ENCODE results near the gene LCAT.

DNA sequence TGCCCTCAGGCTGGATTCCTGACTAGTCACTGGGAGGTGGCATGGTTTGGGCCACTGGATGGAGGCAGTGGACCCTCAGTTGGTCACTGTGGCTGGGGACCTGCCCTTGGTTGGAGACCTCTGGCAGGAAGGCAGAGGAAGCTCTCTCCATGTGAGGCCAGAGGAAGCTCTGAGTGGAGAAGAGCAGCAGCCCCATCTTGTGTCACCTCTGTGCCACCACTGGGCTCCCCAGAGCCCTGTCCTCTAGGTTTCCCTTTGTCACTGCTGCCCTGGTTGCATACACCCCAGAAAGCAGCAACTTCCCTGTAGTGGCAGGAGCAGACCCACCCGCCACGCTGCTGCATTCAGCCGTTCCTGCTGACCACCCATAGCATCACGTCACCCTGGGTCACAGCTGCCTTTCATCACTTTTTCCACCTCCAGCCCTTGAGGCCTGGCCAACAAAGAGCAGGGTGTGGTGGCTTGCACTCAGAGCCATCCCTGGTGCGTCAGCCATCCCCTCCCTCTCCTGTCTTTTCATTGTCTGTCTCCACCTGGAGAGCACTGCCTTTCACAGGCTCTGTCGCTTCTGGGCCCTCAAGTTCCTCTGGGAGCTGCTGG, 24.2 kb downstream of the LCAT start:
- TF ChIP-seq, protein P1, sequence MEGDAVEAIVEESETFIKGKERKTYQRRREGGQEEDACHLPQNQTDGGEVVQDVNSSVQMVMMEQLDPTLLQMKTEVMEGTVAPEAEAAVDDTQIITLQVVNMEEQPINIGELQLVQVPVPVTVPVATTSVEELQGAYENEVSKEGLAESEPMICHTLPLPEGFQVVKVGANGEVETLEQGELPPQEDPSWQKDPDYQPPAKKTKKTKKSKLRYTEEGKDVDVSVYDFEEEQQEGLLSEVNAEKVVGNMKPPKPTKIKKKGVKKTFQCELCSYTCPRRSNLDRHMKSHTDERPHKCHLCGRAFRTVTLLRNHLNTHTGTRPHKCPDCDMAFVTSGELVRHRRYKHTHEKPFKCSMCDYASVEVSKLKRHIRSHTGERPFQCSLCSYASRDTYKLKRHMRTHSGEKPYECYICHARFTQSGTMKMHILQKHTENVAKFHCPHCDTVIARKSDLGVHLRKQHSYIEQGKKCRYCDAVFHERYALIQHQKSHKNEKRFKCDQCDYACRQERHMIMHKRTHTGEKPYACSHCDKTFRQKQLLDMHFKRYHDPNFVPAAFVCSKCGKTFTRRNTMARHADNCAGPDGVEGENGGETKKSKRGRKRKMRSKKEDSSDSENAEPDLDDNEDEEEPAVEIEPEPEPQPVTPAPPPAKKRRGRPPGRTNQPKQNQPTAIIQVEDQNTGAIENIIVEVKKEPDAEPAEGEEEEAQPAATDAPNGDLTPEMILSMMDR (IDR thresholded peaks at IDR 0.05): no peak
- no peak for TF ChIP-seq ZFX (IDR thresholded peaks at IDR 0.05; ENCODE audit: borderline replicate concordance)
